ENCODE results near the gene PPP1R1B.

DNA sequence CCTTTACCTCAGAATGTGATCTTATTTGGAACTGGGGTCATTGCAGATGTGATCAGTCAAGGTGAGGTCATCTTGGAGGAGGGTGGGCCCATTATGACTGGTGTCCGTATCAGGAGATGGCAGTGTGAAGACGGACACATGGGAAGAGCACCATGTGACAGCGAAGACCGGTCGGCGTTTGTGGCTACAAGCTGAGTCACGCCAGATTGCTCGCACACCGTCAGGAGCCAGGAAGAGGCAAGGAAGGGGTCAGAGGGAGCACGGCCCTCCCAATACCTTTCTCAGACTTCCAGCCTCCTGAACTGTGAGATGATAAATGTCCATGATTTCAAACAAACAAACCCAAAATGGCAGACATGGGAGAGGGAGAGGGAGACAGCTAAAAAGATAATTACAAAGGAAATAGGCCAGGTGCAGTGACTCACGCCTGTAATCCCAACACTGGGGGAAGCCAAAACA, 23.4 kb downstream of the PPP1R1B start:
- TF ChIP-seq EP300 (conservative IDR thresholded peaks at IDR 0.05; ENCODE audit: poor library complexity, severe bottlenecking) (no peak), POLR2AphosphoS5 (IDR thresholded peaks at IDR 0.05) (no peak), EZH2 (IDR thresholded peaks at IDR 0.05; ENCODE audit: borderline replicate concordance, insufficient read depth, low read length, poor library complexity, severe bottlenecking) (no peak), MXI1 (conservative IDR thresholded peaks at IDR 0.05; ENCODE audit: poor library complexity, severe bottlenecking) (no peak), TAF1 (IDR thresholded peaks at IDR 0.05; ENCODE audit: low read depth) (no peak), REST (IDR thresholded peaks at IDR 0.05; ENCODE audit: borderline replicate concordance) (no peak), SMC3 (conservative IDR thresholded peaks at IDR 0.05; ENCODE audit: poor library complexity) (no peak), RAD21 (conservative IDR thresholded peaks at IDR 0.05) (no peak)
- TF ChIP-seq, protein P1, sequence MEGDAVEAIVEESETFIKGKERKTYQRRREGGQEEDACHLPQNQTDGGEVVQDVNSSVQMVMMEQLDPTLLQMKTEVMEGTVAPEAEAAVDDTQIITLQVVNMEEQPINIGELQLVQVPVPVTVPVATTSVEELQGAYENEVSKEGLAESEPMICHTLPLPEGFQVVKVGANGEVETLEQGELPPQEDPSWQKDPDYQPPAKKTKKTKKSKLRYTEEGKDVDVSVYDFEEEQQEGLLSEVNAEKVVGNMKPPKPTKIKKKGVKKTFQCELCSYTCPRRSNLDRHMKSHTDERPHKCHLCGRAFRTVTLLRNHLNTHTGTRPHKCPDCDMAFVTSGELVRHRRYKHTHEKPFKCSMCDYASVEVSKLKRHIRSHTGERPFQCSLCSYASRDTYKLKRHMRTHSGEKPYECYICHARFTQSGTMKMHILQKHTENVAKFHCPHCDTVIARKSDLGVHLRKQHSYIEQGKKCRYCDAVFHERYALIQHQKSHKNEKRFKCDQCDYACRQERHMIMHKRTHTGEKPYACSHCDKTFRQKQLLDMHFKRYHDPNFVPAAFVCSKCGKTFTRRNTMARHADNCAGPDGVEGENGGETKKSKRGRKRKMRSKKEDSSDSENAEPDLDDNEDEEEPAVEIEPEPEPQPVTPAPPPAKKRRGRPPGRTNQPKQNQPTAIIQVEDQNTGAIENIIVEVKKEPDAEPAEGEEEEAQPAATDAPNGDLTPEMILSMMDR (IDR thresholded peaks at IDR 0.05; ENCODE audit: poor library complexity, severe bottlenecking), result no peak
